ENCODE data around the gene SSBP4. TPM values are rescaled to one million over a fixed set of nuclear protein-coding genes. Genes with fewer than 3 reads are reported as not detected.

The SSBP4 gene
- total and polyA plus RNA-seq, 2 of the 4 experiments (the other 2 are of a cell fraction), result 14.9 to 39.7 TPM

DNA sequence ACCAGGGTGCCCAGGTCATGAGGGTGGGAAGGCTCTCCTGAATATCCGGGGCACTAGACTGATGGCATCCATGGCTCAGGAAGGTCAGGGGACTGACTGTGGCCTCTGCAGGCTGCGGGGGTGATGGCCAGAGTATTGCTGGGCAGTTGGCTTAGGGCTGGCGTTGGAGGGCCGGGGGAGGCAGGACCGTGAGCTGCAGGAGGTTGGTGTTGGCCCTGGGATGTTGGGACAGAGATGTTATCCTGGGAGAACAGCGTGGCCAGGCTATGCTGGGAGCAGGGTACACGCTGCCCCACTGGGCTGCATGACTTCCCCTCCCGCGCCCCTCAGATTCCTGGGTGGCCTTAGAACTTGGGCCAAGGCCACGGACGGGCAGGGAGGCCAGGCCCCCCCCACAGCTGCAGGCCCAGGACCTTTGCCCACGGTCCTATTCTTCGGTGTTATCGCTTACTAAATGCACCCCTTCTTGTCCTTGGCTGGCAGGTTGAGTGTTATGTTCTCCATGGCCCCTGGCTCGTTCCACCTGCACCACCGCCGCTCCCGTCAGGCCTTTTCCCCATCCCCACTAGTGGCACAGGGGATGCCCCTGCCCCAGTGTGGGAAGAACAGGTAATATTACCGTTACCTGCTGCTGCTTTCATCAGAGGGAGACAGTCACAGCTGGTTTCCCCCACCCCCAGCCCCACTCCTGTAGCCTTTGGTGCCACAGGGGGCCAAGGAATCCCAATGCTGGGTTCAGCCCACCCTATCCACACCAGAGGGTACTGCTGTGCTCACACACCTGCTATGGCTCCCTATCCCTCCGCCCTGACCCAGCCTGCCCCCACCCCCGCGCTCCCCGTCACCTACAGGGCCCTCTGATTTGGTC lies 22.0 kb downstream of the SSBP4 start:
- POLR2A ChIA-PET (ENCODE audit: unreplicated experiment), result no interaction called here
- H2BK120ac ChIP-seq (ENCODE audit: low read depth, low read length), result no peak overlapping the region
- H3K79me1 ChIP-seq (ENCODE audit: low read depth in 1 of 2, low read length in 2 of 2), result peaks cover 7 to 29% of the 10 kb centered on the region in 2 experiments; a peak in 3 of 4 replicates
- H3K56ac ChIP-seq (ENCODE audit: extremely low read depth, insufficient read depth, low read length), result no peak overlapping the region
- peak overlapping the region; percentile 23 for H2AFZ ChIP-seq (replicated peaks; ENCODE audit: low read length, poor library complexity)
- H3K27me3 ChIP-seq (ENCODE audit: control insufficient read depth, insufficient read depth, low read length), result no peaks in the 10 kb centered on the region
- no peak overlapping the region for H3K4me2 ChIP-seq (ENCODE audit: low read depth, low read length)
- no peak for DNase-seq
- H3K36me3 ChIP-seq (ENCODE audit: control insufficient read depth, insufficient read depth, low read length), result peaks cover 29% of the 10 kb centered on the region
- H2BK20ac ChIP-seq (ENCODE audit: low read depth, low read length), result no peak overlapping the region
- H3K23ac ChIP-seq (ENCODE audit: low read depth, low read length), result no peak overlapping the region
- in situ Hi-C loops (cut with MboI; ENCODE audit: low sequenced_read_pairs) (no loop called here), intact Hi-C loops (cut with micrococcal nuclease) (no loop called here), dilution Hi-C loops (cut with HindIII; ENCODE audit: low sequenced_read_pairs, unreplicated experiment) (no loop called here)
- H3K4me3 ChIP-seq (ENCODE audit: insufficient read depth, low read depth, low read length), result no peak overlapping the region
- no peak overlapping the region for H3K4ac ChIP-seq (ENCODE audit: low read depth, low read length)
- BruUV-seq (replicated peaks), result no TSS peak
- H4K91ac ChIP-seq (ENCODE audit: insufficient read depth, low read depth, low read length), result no peak overlapping the region
- H3K9me3 ChIP-seq (ENCODE audit: control insufficient read depth, insufficient read depth, low read length), result no peaks in the 10 kb centered on the region
- H4K8ac ChIP-seq (ENCODE audit: low read depth in 2 of 2, low read length in 2 of 2), result no peak overlapping the region
- H4K20me1 ChIP-seq (ENCODE audit: insufficient read depth, low read length), result peaks cover 51% of the 10 kb centered on the region
- 89% methylated on average over 10 of the region's 23 CpGs; no CpG with 5 or more reads in 1 of the 2 experiments for WGBS, 2 experiments (ENCODE audit: extremely low coverage in 2 of 2, insufficient read length in 1 of 2)
- H3K14ac ChIP-seq (replicated peaks; ENCODE audit: low read depth, low read length), result no peak overlapping the region
- H3K18ac ChIP-seq (ENCODE audit: low read depth, low read length), result no peak overlapping the region
- H4K5ac ChIP-seq (ENCODE audit: low read depth, low read length), result no peak overlapping the region
- TF ChIP-seq, protein P1, sequence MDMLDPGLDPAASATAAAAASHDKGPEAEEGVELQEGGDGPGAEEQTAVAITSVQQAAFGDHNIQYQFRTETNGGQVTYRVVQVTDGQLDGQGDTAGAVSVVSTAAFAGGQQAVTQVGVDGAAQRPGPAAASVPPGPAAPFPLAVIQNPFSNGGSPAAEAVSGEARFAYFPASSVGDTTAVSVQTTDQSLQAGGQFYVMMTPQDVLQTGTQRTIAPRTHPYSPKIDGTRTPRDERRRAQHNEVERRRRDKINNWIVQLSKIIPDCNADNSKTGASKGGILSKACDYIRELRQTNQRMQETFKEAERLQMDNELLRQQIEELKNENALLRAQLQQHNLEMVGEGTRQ (IDR thresholded peaks at IDR 0.05; ENCODE audit: low read depth, low read length), result no peak
- TF ChIP-seq RFX5 (IDR thresholded peaks at IDR 0.05; ENCODE audit: low read depth, low read length), result no peak
- TF ChIP-seq RAD21 (IDR thresholded peaks at IDR 0.05; ENCODE audit: low read length), result no peak
- no peak for TF ChIP-seq NFE2L2 (IDR thresholded peaks at IDR 0.05; ENCODE audit: low read depth, low read length)
- TF ChIP-seq MXI1 (IDR thresholded peaks at IDR 0.05; ENCODE audit: borderline replicate concordance, low read depth, low read length), result no peak
- TF ChIP-seq MAZ (IDR thresholded peaks at IDR 0.05; ENCODE audit: borderline replicate concordance, low read depth, low read length), result no peak
- no peak for TF ChIP-seq POLR2A (IDR thresholded peaks at IDR 0.05; ENCODE audit: low read depth, low read length)
- TF ChIP-seq FOS (IDR thresholded peaks at IDR 0.05; ENCODE audit: low read depth, low read length), result no peak
- TF ChIP-seq, protein P2, sequence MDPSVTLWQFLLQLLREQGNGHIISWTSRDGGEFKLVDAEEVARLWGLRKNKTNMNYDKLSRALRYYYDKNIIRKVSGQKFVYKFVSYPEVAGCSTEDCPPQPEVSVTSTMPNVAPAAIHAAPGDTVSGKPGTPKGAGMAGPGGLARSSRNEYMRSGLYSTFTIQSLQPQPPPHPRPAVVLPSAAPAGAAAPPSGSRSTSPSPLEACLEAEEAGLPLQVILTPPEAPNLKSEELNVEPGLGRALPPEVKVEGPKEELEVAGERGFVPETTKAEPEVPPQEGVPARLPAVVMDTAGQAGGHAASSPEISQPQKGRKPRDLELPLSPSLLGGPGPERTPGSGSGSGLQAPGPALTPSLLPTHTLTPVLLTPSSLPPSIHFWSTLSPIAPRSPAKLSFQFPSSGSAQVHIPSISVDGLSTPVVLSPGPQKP (IDR thresholded peaks at IDR 0.05; ENCODE audit: borderline replicate concordance, low read depth, low read length), result no peak
- TF ChIP-seq MAFK (IDR thresholded peaks at IDR 0.05; ENCODE audit: low read depth, low read length), result no peak
- no peak for TF ChIP-seq SMC3 (IDR thresholded peaks at IDR 0.05; ENCODE audit: low read depth, low read length)
- TF ChIP-seq CEBPB (IDR thresholded peaks at IDR 0.05; ENCODE audit: low read depth, low read length), result no peak
- TF ChIP-seq CHD1 (IDR thresholded peaks at IDR 0.05; ENCODE audit: low read depth, low read length), result no peak
- TF ChIP-seq, protein P3, sequence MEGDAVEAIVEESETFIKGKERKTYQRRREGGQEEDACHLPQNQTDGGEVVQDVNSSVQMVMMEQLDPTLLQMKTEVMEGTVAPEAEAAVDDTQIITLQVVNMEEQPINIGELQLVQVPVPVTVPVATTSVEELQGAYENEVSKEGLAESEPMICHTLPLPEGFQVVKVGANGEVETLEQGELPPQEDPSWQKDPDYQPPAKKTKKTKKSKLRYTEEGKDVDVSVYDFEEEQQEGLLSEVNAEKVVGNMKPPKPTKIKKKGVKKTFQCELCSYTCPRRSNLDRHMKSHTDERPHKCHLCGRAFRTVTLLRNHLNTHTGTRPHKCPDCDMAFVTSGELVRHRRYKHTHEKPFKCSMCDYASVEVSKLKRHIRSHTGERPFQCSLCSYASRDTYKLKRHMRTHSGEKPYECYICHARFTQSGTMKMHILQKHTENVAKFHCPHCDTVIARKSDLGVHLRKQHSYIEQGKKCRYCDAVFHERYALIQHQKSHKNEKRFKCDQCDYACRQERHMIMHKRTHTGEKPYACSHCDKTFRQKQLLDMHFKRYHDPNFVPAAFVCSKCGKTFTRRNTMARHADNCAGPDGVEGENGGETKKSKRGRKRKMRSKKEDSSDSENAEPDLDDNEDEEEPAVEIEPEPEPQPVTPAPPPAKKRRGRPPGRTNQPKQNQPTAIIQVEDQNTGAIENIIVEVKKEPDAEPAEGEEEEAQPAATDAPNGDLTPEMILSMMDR (conservative IDR thresholded peaks at IDR 0.05; ENCODE audit: low read depth, low read length), result no peak
- no peak overlapping the region for H2BK5ac ChIP-seq (ENCODE audit: low read depth, low read length, poor library complexity, severe bottlenecking)
- H3K9ac ChIP-seq (ENCODE audit: low read depth, low read length), result no peak overlapping the region
- peaks cover 22% of the 10 kb centered on the region; the same call in 1 of the 2 replicates for H3K4me1 ChIP-seq (ENCODE audit: control insufficient read depth, insufficient read depth, low read length)
- no peak overlapping the region for H2AK5ac ChIP-seq (ENCODE audit: low read depth, low read length)
- CTCF ChIA-PET, result no interaction called here
- peaks cover 12% of the 10 kb centered on the region; the same call in 1 of the 2 replicates for H3K9me1 ChIP-seq (ENCODE audit: insufficient read depth, low read length)
- no peak overlapping the region for H3K27ac ChIP-seq (ENCODE audit: insufficient read depth, low read length)
- no peak overlapping the region for H2BK15ac ChIP-seq (ENCODE audit: low read depth, low read length)
- H2AK9ac ChIP-seq (replicated peaks; ENCODE audit: low read depth, low read length, poor library complexity), result no peak overlapping the region
- ATAC-seq (ENCODE audit: low read depth), result no peak
